ENCODE data around the gene KRT6B. TPM values are rescaled to one million over a fixed set of nuclear protein-coding genes. Genes with fewer than 3 reads are reported as not detected.

Gene KRT6B
- polyA plus RNA-seq, 1 donor (not counting 4 experiments of a cell fraction or from before 2014, with no cell fraction given): 2,016 TPM

- dilution Hi-C loops (cut with MboI; ENCODE audit: extremely low pct_ligation_motif_present, low sequenced_read_pairs): no loop called here
- no peak overlapping the region for H3K4me3 ChIP-seq (ENCODE audit: control insufficient read depth in 2 of 3, extremely low read depth in 1 of 3, insufficient read depth in 2 of 3, low read depth in 1 of 3, low read length in 3 of 3)
- no peaks in the 10 kb centered on the region for H3K9me3 ChIP-seq (ENCODE audit: control insufficient read depth, low read depth, low read length)
- no peaks in the 10 kb centered on the region for H3K4me1 ChIP-seq (ENCODE audit: control insufficient read depth, extremely low read depth, insufficient read depth, low read length)
- H3K4me2 ChIP-seq (ENCODE audit: control insufficient read depth, extremely low read depth, insufficient read depth, low read depth, low read length): no peak overlapping the region
- no peak overlapping the region for H2AFZ ChIP-seq (ENCODE audit: control insufficient read depth, low read length)
- no peaks in the 10 kb centered on the region for H3K36me3 ChIP-seq (ENCODE audit: control insufficient read depth in 2 of 2, extremely low read depth in 1 of 2, insufficient read depth in 2 of 2, low read length in 2 of 2)
- DNase-seq (ENCODE audit: low read depth, low spot score): no peak
- no peaks in the 10 kb centered on the region for H3K27me3 ChIP-seq (ENCODE audit: control insufficient read depth, extremely low read depth, insufficient read depth, low read length)
- H3K9ac ChIP-seq (ENCODE audit: control insufficient read depth, extremely low read depth, insufficient read depth, low read length): no peak overlapping the region
- no peaks in the 10 kb centered on the region for H3K79me2 ChIP-seq (ENCODE audit: control insufficient read depth, insufficient read depth, low read length)
- H3K9me1 ChIP-seq (ENCODE audit: control insufficient read depth, extremely low read depth, insufficient read depth, low read length): no peaks in the 10 kb centered on the region
- no peak for FAIRE-seq
- TF ChIP-seq CTCF (optimal IDR thresholded peaks at IDR 0.05 in 1 of 3, IDR thresholded peaks at IDR 0.05 in 1 of 3, conservative IDR thresholded peaks at IDR 0.05 in 1 of 3; ENCODE audit: extremely low read depth in 1 of 3, insufficient read depth in 2 of 3, low read length in 3 of 3) (no peak), EZH2 (IDR thresholded peaks at IDR 0.05; ENCODE audit: low read length) (no peak)
- H4K20me1 ChIP-seq (ENCODE audit: control insufficient read depth, extremely low read depth, insufficient read depth, low read length): no peaks in the 10 kb centered on the region
- H3K27ac ChIP-seq (ENCODE audit: control insufficient read depth, insufficient read depth, low read length): no peak overlapping the region
Measured at GRCh38 chr12:52402873-52403540, 48.9 kb downstream of the KRT6B start.

- H3K9ac ChIP-seq (ENCODE audit: control insufficient read depth, extremely low read depth, insufficient read depth, low read length): no peak overlapping the region
- no peak overlapping the region for H3K4me2 ChIP-seq (ENCODE audit: control insufficient read depth, extremely low read depth, insufficient read depth, low read depth, low read length)
- dilution Hi-C loops (cut with MboI; ENCODE audit: extremely low pct_ligation_motif_present, low sequenced_read_pairs): no loop called here
- H3K9me1 ChIP-seq (ENCODE audit: control insufficient read depth, extremely low read depth, insufficient read depth, low read length): no peaks in the 10 kb centered on the region
- no peak overlapping the region for H2AFZ ChIP-seq (ENCODE audit: control insufficient read depth, low read length)
- H3K4me3 ChIP-seq (ENCODE audit: control insufficient read depth in 2 of 3, extremely low read depth in 1 of 3, insufficient read depth in 2 of 3, low read depth in 1 of 3, low read length in 3 of 3): no peak overlapping the region
- no peaks in the 10 kb centered on the region for H3K27me3 ChIP-seq (ENCODE audit: control insufficient read depth, extremely low read depth, insufficient read depth, low read length)
- DNase-seq (ENCODE audit: low read depth, low spot score): no peak
- no peak overlapping the region for H3K27ac ChIP-seq (ENCODE audit: control insufficient read depth, insufficient read depth, low read length)
- TF ChIP-seq EZH2 (IDR thresholded peaks at IDR 0.05; ENCODE audit: low read length) (no peak), CTCF (optimal IDR thresholded peaks at IDR 0.05 in 1 of 3, IDR thresholded peaks at IDR 0.05 in 1 of 3, conservative IDR thresholded peaks at IDR 0.05 in 1 of 3; ENCODE audit: extremely low read depth in 1 of 3, insufficient read depth in 2 of 3, low read length in 3 of 3) (no peak)
- no peaks in the 10 kb centered on the region for H4K20me1 ChIP-seq (ENCODE audit: control insufficient read depth, extremely low read depth, insufficient read depth, low read length)
- FAIRE-seq: no peak
- H3K79me2 ChIP-seq (ENCODE audit: control insufficient read depth, insufficient read depth, low read length): no peaks in the 10 kb centered on the region
- no peaks in the 10 kb centered on the region for H3K4me1 ChIP-seq (ENCODE audit: control insufficient read depth, extremely low read depth, insufficient read depth, low read length)
- H3K9me3 ChIP-seq (ENCODE audit: control insufficient read depth, low read depth, low read length): no peaks in the 10 kb centered on the region
- no peaks in the 10 kb centered on the region for H3K36me3 ChIP-seq (ENCODE audit: control insufficient read depth in 2 of 2, extremely low read depth in 1 of 2, insufficient read depth in 2 of 2, low read length in 2 of 2)
Measured at GRCh38 chr12:52402377-52402776, 49.6 kb downstream of the KRT6B start.

All from keratinocyte (primary cell).